LNCAP (cell line): ENCODE results near the gene HMGXB4.

Experiments used
- CTCF ChIP-seq: fragments of 450-650 bp; IDR thresholded peaks from 2 replicates; pipeline ENCODE4 v1.5.1; 2017; ENCODE audit warnings: mild to moderate bottlenecking

Gene HMGXB4

GRCh38 chr22:35344956-35345690 is 87.8 kb downstream of the HMGXB4 start:
- TF ChIP-seq CTCF, result no peak
